PC-3 (cell line): ENCODE data around the gene NSUN2. TPM values are rescaled to one million over a fixed set of nuclear protein-coding genes. Genes with fewer than 3 reads are reported as not detected.

Experiments
- ATAC-seq: fragments of 200-7000 bp; cut with Tn5 transposase; 2 replicates; pipeline ENCODE4 v1.9.1; 2020; ENCODE audit warnings: mild to moderate bottlenecking, moderate library complexity
- BruUV-seq: library from RNA; stranded (reverse); fragments of 400-500 nt; replicated peaks from 2 replicates; lab custom pipeline; 2021; lab: Mats Ljungman, UMichigan
- CTCF ChIA-PET: fragments of 300-600 bp; sonication (Branson Sonifier 250); formaldehyde crosslinking; loops from one replicate; lab custom pipeline; 2022; ENCODE audit warnings: antibody characterized with exemption; lab: Charles Lee
- POLR2A ChIA-PET: fragments of 300-600 bp; sonication (Branson Sonifier 250); formaldehyde crosslinking; loops from one replicate; lab custom pipeline; 2022; ENCODE audit warnings: antibody characterized with exemption; ENCODE audit not compliant: unreplicated experiment; lab: Charles Lee
- DNase-seq: peaks from one replicate; pipeline ENCODE4 v3.0.0-alpha.2; 2015
- H2AFZ ChIP-seq: fragments of 300-600 bp; sonication (generic); 2 replicates; pipeline ENCODE4 v1.6.0; 2016; ENCODE audit warnings: antibody characterized with exemption, low read length
- H3F3A ChIP-seq: fragments of 300-600 bp; sonication (generic); one replicate; pipeline ENCODE4 v1.6.0; 2017; ENCODE audit warnings: antibody characterized with exemption, low read length, control low read depth, mild to moderate bottlenecking; ENCODE audit not compliant: unreplicated experiment
- H3K27ac ChIP-seq: fragments of 300-600 bp; sonication (generic); 2 replicates; pipeline ENCODE4 v1.5.1; 2016; ENCODE audit warnings: mild to moderate bottlenecking, low read length
- H3K27me3 ChIP-seq: fragments of 300-600 bp; sonication (generic); 2 replicates; pipeline ENCODE4 v1.6.1; 2016; ENCODE audit warnings: low read length, mixed read lengths
- H3K36me3 ChIP-seq: fragments of 300-600 bp; sonication (generic); 2 replicates; pipeline ENCODE4 v1.6.1; 2016; ENCODE audit warnings: low read depth, mixed run types, low read length, mixed read lengths
- H3K4me1 ChIP-seq: fragments of 300-600 bp; sonication (generic); 2 replicates; pipeline ENCODE4 v1.5.1; 2016; ENCODE audit warnings: low read length; ENCODE audit not compliant: insufficient read depth
- H3K4me2 ChIP-seq: fragments of 300-600 bp; sonication (generic); 2 replicates; pipeline ENCODE4 v1.6.0; 2016; ENCODE audit warnings: low read length
- H3K4me3 ChIP-seq: fragments of 300-600 bp; sonication (generic); 2 replicates; pipeline ENCODE4 v1.5.1; 2016; ENCODE audit warnings: mild to moderate bottlenecking, low read length, mixed read lengths
- H3K79me2 ChIP-seq: fragments of 300-600 bp; sonication (generic); 2 replicates; pipeline ENCODE4 v1.6.1; 2017; ENCODE audit warnings: low read length, mixed read lengths
- H3K9ac ChIP-seq: fragments of 300-600 bp; sonication (generic); 2 replicates; pipeline ENCODE4 v1.6.0; 2016; ENCODE audit warnings: mild to moderate bottlenecking, low read length
- H3K9me2 ChIP-seq: fragments of 300-600 bp; sonication (generic); replicated peaks from 2 replicates; pipeline ENCODE4 v1.6.1; 2016; ENCODE audit warnings: mixed run types, low read length, mixed read lengths
- H3K9me3 ChIP-seq: fragments of 300-600 bp; sonication (generic); 2 replicates; pipeline ENCODE4 v1.6.1; 2016; ENCODE audit warnings: low read length, mixed read lengths
- H4K20me1 ChIP-seq: fragments of 300-600 bp; sonication (generic); 2 replicates; pipeline ENCODE4 v1.6.1; 2016; ENCODE audit warnings: low read length, mixed read lengths
- EZH2 ChIP-seq: fragments of 300-600 bp; sonication (generic); IDR thresholded peaks from one replicate; pipeline ENCODE4 v1.6.1; 2017; ENCODE audit warnings: antibody characterized with exemption, mild to moderate bottlenecking, low read length; ENCODE audit not compliant: unreplicated experiment
- EZH2phosphoT487 ChIP-seq: fragments of 300-600 bp; sonication (generic); IDR thresholded peaks from 2 replicates; pipeline ENCODE4 v1.6.1; 2018; ENCODE audit warnings: mild to moderate bottlenecking, antibody characterized with exemption, low read length, borderline replicate concordance
- intact Hi-C: fragments of 100-400 bp; cut with micrococcal nuclease; formaldehyde crosslinking; loops from 2 replicates; pipeline ENCODE4 v1.9.0; 2023
- total RNA-seq: library from RNA; depleted of rRNA; stranded (reverse); fragments of >200 nt; gene quantifications from 2 replicates; pipeline ENCODE4 v1.2.3, GENCODE V29; 2014
- TF ChIP-seq, protein P1 (sequence below): fragments of 300-600 bp; sonication (generic); conservative IDR thresholded peaks from 2 replicates; pipeline ENCODE4 v1.5.1; 2017; ENCODE audit warnings: antibody characterized with exemption, low read depth, mild to moderate bottlenecking, low read length

NSUN2 gene
- total RNA-seq, 1 experiment from 2014 or later: 351 TPM

DNA sequence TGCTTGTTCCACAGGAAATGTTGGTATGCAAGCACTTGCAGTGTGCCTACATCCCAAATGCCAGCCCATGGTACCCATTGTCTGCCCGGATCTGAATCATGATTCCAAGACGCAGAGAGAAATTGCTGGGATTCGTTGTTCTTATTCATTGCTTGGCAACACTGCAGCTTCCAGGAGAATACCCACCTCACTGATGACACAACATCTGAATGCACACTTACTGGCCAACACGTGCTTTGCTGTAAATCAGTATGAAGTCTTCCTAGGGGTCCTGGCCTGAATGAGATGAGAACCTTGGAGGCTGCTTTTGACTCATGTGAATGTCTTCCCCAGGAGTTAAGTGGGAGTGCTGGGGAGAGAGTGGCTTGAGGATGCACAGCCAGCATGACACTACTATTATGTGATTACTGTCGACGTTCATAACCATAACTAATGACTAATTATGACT, 12.0 kb upstream of the NSUN2 start:
- Histone ChIP-seq H3K9me3 (no peaks in the 10 kb centered on the region), H2AFZ (no peak overlapping the region), H4K20me1 (no peaks in the 10 kb centered on the region), H3K27me3 (no peaks in the 10 kb centered on the region), H3K4me1 (no peaks in the 10 kb centered on the region), H3K9me2 (no peaks in the 10 kb centered on the region), H3K27ac (no peak overlapping the region), H3K4me3 (no peak overlapping the region), H3K9ac (no peak overlapping the region), H3K79me2 (peaks cover 22% of the 10 kb centered on the region), H3F3A (no peaks in the 10 kb centered on the region), H3K4me2 (no peak overlapping the region), H3K36me3 (peaks cover 10% of the 10 kb centered on the region; the same call in 1 of the 2 replicates)
- DNase-seq (no peak), ATAC-seq (no peak)
- BruUV-seq: no TSS peak
- intact Hi-C loops: no loop called here
- CTCF ChIA-PET: no interaction called here
- TF ChIP-seq EZH2 (no peak), EZH2phosphoT487 (no peak)
- TF ChIP-seq, protein P1, sequence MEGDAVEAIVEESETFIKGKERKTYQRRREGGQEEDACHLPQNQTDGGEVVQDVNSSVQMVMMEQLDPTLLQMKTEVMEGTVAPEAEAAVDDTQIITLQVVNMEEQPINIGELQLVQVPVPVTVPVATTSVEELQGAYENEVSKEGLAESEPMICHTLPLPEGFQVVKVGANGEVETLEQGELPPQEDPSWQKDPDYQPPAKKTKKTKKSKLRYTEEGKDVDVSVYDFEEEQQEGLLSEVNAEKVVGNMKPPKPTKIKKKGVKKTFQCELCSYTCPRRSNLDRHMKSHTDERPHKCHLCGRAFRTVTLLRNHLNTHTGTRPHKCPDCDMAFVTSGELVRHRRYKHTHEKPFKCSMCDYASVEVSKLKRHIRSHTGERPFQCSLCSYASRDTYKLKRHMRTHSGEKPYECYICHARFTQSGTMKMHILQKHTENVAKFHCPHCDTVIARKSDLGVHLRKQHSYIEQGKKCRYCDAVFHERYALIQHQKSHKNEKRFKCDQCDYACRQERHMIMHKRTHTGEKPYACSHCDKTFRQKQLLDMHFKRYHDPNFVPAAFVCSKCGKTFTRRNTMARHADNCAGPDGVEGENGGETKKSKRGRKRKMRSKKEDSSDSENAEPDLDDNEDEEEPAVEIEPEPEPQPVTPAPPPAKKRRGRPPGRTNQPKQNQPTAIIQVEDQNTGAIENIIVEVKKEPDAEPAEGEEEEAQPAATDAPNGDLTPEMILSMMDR: no peak
- POLR2A ChIA-PET: no interaction called here

DNA sequence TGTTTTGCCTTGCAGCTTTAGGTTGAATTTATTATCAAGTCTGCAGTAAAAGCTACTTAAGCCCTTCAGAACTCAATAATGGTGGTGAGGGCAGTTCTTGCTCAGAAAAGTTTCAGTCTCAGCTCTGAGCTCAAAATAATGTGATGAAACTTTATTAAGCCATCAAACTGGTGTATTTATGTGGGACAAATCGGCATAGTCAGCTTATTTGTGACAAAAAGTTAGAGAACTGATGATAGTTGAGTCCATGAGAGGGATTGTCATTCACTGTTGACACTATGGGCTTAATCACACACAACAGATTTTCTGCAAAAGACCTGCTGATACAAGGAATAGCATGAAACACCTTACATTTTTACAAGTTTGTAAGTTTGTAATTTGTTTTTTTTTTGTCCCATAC, 9.8 kb upstream of the NSUN2 start:
- ATAC-seq: no peak
- peaks cover 8% of the 10 kb centered on the region; the same call in 1 of the 2 replicates for H3K36me3 ChIP-seq
- no peak overlapping the region for H3K9ac ChIP-seq
- H3K79me2 ChIP-seq: peaks cover 24% of the 10 kb centered on the region
- H4K20me1 ChIP-seq: no peaks in the 10 kb centered on the region
- TF ChIP-seq EZH2: no peak
- TF ChIP-seq, protein P1: no peak
- no peak for TF ChIP-seq EZH2phosphoT487
- BruUV-seq: no TSS peak
- POLR2A ChIA-PET: no interaction called here
- no peaks in the 10 kb centered on the region for H3K4me1 ChIP-seq
- H3K27me3 ChIP-seq: no peaks in the 10 kb centered on the region
- no peak overlapping the region for H2AFZ ChIP-seq
- no peak overlapping the region for H3K4me3 ChIP-seq
- no peaks in the 10 kb centered on the region for H3F3A ChIP-seq
- CTCF ChIA-PET: no interaction called here
- intact Hi-C loops: no loop called here
- H3K4me2 ChIP-seq: no peak overlapping the region
- H3K9me2 ChIP-seq: no peaks in the 10 kb centered on the region
- H3K27ac ChIP-seq: no peak overlapping the region
- DNase-seq: no peak
- H3K9me3 ChIP-seq: no peaks in the 10 kb centered on the region

DNA sequence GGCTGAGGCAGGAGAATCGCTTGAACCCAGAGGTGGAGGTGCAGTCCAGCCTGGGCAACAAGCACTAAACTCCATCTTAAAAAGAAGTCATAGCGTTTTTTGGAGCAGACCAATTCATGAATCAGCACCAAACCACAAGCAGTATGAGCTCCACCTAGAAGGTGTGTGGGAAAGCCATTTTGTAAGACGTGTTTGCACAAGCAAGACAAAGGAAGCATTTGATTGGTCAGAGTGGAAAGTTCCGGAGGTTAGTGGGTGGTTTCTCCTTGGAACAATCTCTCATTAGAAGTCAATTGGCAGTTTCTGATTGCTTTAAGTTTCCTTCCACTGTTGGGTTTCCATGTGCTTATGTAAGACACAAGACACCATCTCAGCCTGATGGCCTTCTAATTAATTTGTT, 5.4 kb upstream of the NSUN2 start:
- Histone ChIP-seq H3K27ac (no peak overlapping the region), H3K27me3 (no peaks in the 10 kb centered on the region), H3K9me2 (no peaks in the 10 kb centered on the region), H3F3A (no peaks in the 10 kb centered on the region), H3K9ac (no peak overlapping the region), H3K79me2 (peaks cover 62% of the 10 kb centered on the region), H4K20me1 (0 out of 2 replicates have a peak, but pooled peaks cover 5% of the 10 kb centered on the region), H3K4me2 (no peak overlapping the region), H3K36me3 (no peaks in the 10 kb centered on the region), H2AFZ (no peak overlapping the region), H3K4me3 (no peak overlapping the region), H3K4me1 (peaks cover 14% of the 10 kb centered on the region), H3K9me3 (no peaks in the 10 kb centered on the region)
- DNase-seq (peak; percentile 46), ATAC-seq (no peak)
- POLR2A ChIA-PET: no interaction called here
- CTCF ChIA-PET: no interaction called here
- no TSS peak for BruUV-seq
- intact Hi-C loops: no loop called here
- no peak for TF ChIP-seq EZH2phosphoT487
- TF ChIP-seq, protein P1: no peak
- TF ChIP-seq EZH2: no peak
